HL-60 (cell line): ENCODE data around the gene SMCO2.

Experiments used
- DNase-seq, 2 experiments: peaks; one replicate each; pipeline ENCODE4 v3.0.0-alpha.2; 2010 to 2020; ENCODE audit warnings: low read depth in 1 of 2, low spot score in 1 of 2
- H3K27ac ChIP-seq: fragments of 250-450 bp; sonication (Bioruptor Pico); replicated peaks from 2 replicates; pipeline ENCODE4 v1.5.1; 2020; ENCODE audit warnings: mild to moderate bottlenecking, moderate library complexity
- H3K27me3 ChIP-seq: fragments of 250-450 bp; sonication (Bioruptor Pico); 2 replicates; pipeline ENCODE4 v1.5.1; 2021; ENCODE audit warnings: mild to moderate bottlenecking, moderate library complexity; ENCODE audit not compliant: insufficient read depth, poor library complexity, severe bottlenecking
- H3K4me3 ChIP-seq: replicated peaks from 2 replicates; pipeline ENCODE4 v1.5.1; 2011; ENCODE audit warnings: mild to moderate bottlenecking, control low read depth, low read length; ENCODE audit not compliant: insufficient read depth
- CTCF ChIP-seq: IDR thresholded peaks from one replicate; pipeline ENCODE4 v1.5.1; 2011; ENCODE audit warnings: low read length, control low read depth, inconsistent platforms; ENCODE audit not compliant: insufficient read depth
- GABPA ChIP-seq: IDR thresholded peaks from 2 replicates; pipeline ENCODE4 v1.6.1; 2012; ENCODE audit warnings: low read depth
- POLR2AphosphoS5 ChIP-seq: IDR thresholded peaks from 2 replicates; pipeline ENCODE4 v1.6.1; 2012; ENCODE audit warnings: low read depth
- REST ChIP-seq: IDR thresholded peaks from 2 replicates; pipeline ENCODE4 v1.6.1; 2012; ENCODE audit warnings: low read depth; ENCODE audit not compliant: insufficient replicate concordance
- SPI1 ChIP-seq: IDR thresholded peaks from 2 replicates; pipeline ENCODE4 v1.6.1; 2012; ENCODE audit warnings: low read depth, mild to moderate bottlenecking, borderline replicate concordance
- long read RNA-seq: library from polyadenylated mRNA; unstranded; transcript quantifications from one replicate; pipeline ENCODE4 v2.0.0, GENCODE V29; 2020

Gene SMCO2
- long read RNA-seq: 0 reads

- DNase-seq: no peak
- Histone ChIP-seq H3K4me3 (no peak within 1 kb of the TSS), H3K27me3 (no peaks in the 10 kb centered on the region), H3K27ac (no peak within 1 kb of the TSS)
- TF ChIP-seq GABPA (no peak), REST (no peak), POLR2AphosphoS5 (no peak), SPI1 (no peak), CTCF (no peak)
Measured at GRCh38 chr12:27446436-27446835, at the start of gene SMCO2. Gene SMCO2, plus strand, starts transcription at chr12:27446736. Its CDS starts 23,896 bp downstream, at chr12:27470632.

- H3K27me3 ChIP-seq: no peaks in the 10 kb centered on the region
- TF ChIP-seq POLR2AphosphoS5 (no peak), CTCF (no peak), GABPA (no peak), REST (no peak), SPI1 (no peak)
- no peak overlapping the region for H3K27ac ChIP-seq
- no peak overlapping the region for H3K4me3 ChIP-seq
- DNase-seq: no peak
Measured at GRCh38 chr12:27398466-27398865, 48.1 kb upstream of the SMCO2 start.

- H3K27ac ChIP-seq: no peak overlapping the region
- no peaks in the 10 kb centered on the region for H3K27me3 ChIP-seq
- H3K4me3 ChIP-seq: no peak overlapping the region
- TF ChIP-seq GABPA (no peak), CTCF (no peak), POLR2AphosphoS5 (no peak), REST (no peak), SPI1 (no peak)
- no peak for DNase-seq
Measured at GRCh38 chr12:27399074-27399473, 47.5 kb upstream of the SMCO2 start.
